GM12874 (cell line): ENCODE data around the gene EFCAB11.

Experiments used
- CTCF ChIP-seq: IDR thresholded peaks from 2 replicates; pipeline ENCODE4 v1.5.1; 2011; ENCODE audit warnings: low read depth, mild to moderate bottlenecking, control low read depth, low read length, moderate library complexity; ENCODE audit not compliant: insufficient read depth

The EFCAB11 gene

GRCh38 chr14:89828471-89829165 is 125.9 kb downstream of the EFCAB11 start:
- TF ChIP-seq CTCF, result no peak

- TF ChIP-seq CTCF, result no peak
These were observed 127.3 kb downstream of the EFCAB11 start for GRCh38 chr14:89827265-89827664.

GRCh38 chr14:89826596-89826995 is 127.9 kb downstream of the EFCAB11 start:
- no peak for TF ChIP-seq CTCF

- no peak for TF ChIP-seq CTCF
These were observed 130.8 kb downstream of the EFCAB11 start for GRCh38 chr14:89823743-89824142.

GRCh38 chr14:89814126-89814525 is 140.4 kb downstream of the EFCAB11 start:
- no peak for TF ChIP-seq CTCF

- TF ChIP-seq CTCF, result no peak
These were observed 140.9 kb downstream of the EFCAB11 start for GRCh38 chr14:89813617-89814031.

GRCh38 chr14:89811954-89812575 is 142.5 kb downstream of the EFCAB11 start:
- no peak for TF ChIP-seq CTCF
